HG03520 (cell line): Measurements from ENCODE around the gene FHOD3.

Experiments
- ATAC-seq: cut with Tn5 transposase; IDR thresholded peaks from one replicate; pipeline ENCODE4 v1.9.1; 2021; ENCODE audit warnings: mild to moderate bottlenecking, moderate library complexity; ENCODE audit not compliant: unreplicated experiment

FHOD3 gene

DNA sequence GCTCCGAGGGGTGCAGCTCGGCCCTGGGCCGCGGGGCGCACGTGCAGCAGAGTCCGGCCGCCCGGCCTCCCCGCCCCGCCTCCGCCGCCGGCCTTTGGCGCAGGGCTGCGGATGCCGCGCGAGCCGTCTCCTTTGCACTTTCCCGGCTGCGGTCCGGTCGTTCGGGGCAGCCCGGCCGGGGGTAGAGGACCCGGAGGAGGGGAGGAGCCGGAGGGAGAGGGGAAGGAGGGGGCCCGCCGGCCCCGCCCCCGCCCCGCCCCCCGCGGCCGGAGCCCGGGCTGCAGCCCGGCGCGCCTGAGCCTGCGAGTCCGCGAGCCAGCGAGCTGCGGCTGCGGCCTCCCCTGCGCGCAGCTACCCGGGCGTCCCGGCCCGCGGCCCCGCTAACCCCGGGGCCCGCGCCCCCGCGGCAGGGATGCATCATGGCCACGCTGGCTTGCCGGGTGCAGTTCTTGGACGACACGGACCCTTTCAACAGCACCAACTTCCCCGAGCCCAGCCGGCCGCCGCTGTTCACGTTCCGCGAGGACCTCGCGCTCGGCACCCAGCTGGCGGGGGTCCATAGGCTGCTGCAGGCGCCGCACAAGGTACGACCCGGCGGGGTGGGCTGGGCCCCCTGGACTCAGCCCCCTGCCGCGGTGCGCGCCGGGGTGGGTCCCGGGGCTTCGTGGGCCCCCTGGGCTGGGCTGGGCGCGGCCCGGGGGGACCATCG lies at the start of gene FHOD3:
TSS of gene FHOD3 (plus strand) at position 297 of the 709 bp plus-strand sequence. CDS start at position 420, 123 bp downstream.
- ATAC-seq, result peak; percentile 55

GRCh38 chr18:36249392-36249791 lies 48.1 kb upstream of the FHOD3 start:
- no peak for ATAC-seq

DNA sequence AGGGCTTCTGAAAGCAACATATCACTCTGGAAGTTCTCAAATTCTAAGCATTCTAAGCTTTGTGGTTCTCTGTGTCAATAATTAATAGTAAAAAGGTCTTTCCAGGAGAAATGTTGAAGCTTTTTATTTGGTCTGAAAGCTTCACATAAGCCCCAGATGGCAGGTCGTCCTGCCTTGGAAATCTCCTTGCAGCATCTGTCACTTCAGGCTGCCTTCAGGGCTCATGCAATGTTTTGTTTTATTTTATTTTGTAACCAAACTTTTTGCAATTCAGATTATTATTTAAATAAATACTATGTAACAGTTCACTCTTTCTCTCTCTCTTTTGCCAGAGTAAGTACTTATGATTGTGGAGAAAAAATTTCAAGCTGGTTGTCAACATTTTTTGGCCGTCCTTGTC lies 46.7 kb upstream of the FHOD3 start:
- no peak for ATAC-seq

- ATAC-seq, result no peak
Measured at GRCh38 chr18:36255072-36255698, 42.3 kb upstream of the FHOD3 start.

- ATAC-seq, result no peak
Measured at GRCh38 chr18:36256094-36256493, 41.4 kb upstream of the FHOD3 start.

DNA sequence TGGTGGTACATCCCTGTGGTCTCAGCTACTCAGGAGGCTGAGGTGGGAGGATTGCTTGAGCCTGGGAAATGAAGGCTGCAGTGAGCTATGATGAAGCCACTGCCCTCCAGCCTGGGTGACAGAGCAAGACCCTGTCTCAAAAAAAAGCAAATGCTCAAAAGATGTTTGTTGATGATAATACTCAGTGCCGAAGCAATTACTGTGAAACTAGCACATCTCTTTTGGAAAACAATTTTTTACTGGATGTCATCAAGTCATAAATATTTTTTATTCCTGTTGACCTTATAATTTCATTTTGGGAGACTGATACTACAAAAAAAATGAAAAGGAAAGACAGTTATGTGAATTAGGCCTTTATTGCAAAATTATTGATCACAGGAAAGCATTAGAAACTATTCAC lies 34.5 kb upstream of the FHOD3 start:
- ATAC-seq, result no peak

DNA sequence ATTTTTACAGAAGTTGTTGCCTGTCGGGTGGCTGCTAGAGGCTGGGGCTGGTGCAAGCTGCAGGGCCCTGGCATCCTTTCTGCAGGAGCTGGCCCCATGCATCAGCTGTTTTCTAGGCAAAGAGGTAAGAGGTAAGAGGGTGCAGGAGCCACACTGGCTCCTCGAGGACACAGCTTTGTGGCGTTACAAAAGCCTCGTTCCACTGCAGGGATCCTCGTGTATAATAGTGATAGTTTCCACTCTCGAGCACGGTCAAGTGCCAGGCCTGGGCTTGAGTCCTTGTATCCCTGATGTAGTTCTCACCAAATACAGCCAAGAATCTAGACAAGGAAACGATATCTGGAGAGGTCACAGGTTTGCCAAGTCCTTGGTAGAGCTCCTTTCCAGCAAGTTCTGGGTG lies 33.2 kb upstream of the FHOD3 start:
- ATAC-seq, result no peak

DNA sequence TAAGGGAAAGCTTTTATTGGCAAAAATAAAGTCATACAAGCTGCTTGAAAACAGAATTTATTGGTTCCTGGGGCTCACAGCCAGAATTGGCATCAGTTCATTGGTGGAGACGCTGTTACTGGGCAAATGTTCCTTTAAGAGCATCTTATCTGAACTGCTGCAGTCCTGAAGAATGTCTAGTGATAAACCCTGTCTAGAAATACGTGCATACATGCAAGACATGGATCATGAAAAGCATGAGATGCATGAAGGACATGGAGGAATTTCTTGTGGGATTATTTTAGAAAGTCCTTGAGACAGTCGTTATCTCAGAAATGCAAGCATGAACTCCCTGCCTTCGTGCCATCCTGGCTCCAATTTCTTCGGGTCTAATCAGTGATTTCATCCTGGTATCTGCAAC lies 32.5 kb upstream of the FHOD3 start:
- no peak for ATAC-seq

DNA sequence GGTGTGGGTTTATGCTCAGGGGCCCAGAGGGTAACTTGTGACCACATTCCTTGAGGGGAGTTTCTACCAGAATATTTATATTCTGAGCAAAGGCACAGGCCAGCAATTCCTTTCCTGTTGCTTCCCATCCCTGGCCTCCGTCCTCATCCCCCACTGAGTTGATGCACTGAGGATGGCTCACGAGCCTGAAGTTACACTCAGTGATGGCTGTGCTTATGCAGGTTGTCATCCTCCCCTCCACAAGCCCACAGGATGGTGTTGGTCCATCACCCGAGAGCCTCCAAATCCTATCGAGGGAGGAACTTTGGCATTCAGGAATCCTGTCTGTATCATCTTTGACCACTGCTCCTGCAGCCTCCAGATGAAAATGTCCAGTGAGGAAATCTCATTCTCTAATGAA lies 28.4 kb upstream of the FHOD3 start:
- no peak for ATAC-seq

DNA sequence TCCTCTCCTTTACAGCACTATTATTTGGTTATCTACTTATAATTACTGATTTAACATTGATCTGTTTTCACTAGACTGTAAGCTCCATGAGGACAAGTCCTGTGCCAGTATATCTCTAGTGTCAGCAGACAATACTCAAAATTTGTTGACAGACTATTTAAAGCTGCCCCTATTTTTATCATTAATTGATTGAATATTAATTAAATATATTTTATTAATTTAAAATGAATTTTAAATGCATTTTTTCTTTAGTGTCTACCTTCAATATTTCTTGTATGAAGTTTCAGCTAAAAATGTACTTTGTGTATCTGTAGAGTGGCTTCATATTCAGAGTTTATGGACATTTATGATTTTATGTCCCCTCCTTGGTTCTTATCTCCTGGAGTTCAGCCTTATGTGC lies 26.4 kb upstream of the FHOD3 start:
- no peak for ATAC-seq

- ATAC-seq, result no peak
Measured at GRCh38 chr18:36273347-36273746, 24.2 kb upstream of the FHOD3 start.

GRCh38 chr18:36274083-36274715 lies 23.3 kb upstream of the FHOD3 start:
- ATAC-seq, result no peak

GRCh38 chr18:36275561-36275960 lies 22.0 kb upstream of the FHOD3 start:
- no peak for ATAC-seq

DNA sequence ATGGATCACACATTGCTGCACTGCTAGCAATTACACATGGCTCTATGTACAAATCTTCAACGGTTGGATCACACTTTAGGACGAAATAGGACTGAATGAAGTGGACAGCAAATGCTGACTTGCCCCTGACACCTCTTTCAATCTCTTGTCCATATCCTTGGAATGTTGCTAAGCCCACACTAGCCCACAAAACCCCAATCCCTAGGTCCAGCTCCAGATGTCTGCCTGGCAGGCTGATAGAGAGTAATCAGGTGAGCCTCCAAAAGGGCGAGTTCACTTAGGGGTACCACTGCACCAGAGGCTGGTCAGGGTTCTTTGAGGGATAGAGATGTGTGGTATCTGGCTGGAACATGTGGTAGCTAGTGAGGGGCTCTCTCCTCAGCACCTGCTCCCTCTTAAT lies 18.5 kb upstream of the FHOD3 start:
- no peak for ATAC-seq

- ATAC-seq, result no peak
Measured at GRCh38 chr18:36281936-36282335, 15.6 kb upstream of the FHOD3 start.

DNA sequence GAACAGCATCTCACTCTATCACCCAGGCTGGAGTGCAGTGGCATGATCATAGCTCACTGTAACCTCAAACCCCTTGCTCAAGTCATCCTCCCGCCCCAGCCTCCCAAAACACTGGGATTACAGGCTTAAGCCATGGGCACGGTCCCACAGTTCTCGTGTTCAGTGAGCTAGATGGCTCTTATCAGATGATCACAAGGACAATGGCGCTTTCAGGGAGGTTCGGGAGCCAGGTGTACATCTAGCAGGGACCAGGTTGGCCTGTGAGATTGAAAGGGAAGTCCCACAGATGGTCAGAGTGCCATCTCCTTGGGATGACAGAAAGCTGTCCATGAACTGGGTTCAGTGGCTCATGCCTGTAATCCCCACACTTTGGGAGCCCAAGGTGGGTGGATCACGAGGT lies 14.1 kb upstream of the FHOD3 start:
- ATAC-seq, result no peak

DNA sequence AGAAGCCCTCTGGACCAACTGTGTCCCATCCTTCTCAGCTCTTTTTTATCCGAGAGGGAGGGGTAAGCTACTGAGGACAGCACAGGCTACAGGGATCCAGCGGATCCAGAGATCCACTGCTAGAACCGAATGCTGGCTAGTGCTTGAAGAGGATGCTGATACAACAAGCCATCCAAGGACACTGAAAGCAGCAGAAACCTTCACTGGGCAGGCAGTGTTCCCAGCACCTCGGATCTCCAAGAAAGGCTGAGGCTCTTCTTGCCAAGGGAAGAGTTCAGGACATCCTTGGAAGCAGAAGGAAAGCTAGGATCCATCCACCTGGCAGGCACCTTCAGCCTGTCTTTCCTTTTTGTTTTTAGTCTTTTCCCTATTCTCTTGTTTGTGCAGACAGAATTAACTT lies 13.2 kb upstream of the FHOD3 start:
- no peak for ATAC-seq

- no peak for ATAC-seq
Measured at GRCh38 chr18:36284671-36285295, 12.7 kb upstream of the FHOD3 start.

DNA sequence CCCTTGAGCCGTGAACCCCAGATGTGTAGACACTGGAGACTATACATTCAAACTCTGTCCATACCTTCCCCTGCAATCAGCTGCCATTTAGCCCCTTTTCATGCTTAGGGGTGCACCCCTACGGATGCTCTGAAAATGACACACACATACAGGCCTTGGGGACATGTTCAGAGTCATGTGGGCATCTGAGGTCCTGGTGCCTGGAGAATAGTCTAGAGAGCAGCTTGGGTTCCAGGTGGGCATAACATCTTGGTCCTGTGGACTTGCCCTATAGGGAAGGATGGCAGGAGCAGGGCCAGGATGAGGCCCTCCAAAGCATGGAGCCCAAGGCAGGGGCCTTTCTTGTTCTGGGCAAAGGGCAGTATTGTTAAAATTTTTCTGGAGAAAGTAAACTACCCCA lies 9.9 kb upstream of the FHOD3 start:
- ATAC-seq, result no peak

GRCh38 chr18:36288689-36289088 lies 8.8 kb upstream of the FHOD3 start:
- ATAC-seq, result no peak

GRCh38 chr18:36294031-36294430 lies 3.5 kb upstream of the FHOD3 start:
- no peak for ATAC-seq

DNA sequence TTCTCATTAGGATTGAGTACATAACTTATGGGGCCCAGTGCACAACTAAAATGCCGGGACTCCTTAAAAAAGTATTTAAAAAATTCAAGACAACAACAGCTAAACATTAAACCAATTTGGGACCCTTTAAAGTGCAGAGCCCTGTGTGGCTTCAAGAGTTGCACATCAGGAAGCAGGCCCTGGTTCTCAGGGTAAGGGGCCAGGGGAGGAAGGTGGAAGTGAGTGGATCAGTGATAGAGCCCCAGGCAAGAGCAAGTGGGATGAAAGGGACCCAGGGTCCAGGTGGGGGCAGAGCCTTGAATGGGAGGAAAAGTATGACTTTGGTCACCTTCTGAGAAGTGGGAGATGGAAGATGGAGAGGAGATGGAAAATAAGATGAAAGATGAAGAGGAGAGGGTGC lies 2.3 kb upstream of the FHOD3 start:
- no peak for ATAC-seq
